Neural cell (in vitro differentiated cells): ENCODE data around the gene ARAP2. TPM values are rescaled to one million over a fixed set of nuclear protein-coding genes. Genes with fewer than 3 reads are reported as not detected.

ENCODE experiments used
- H2AFZ ChIP-seq: fragments of 200-600, 300-800 bp; sonication (generic), shearing (Covaris generic); 2 replicates; pipeline ENCODE4 v1.6.0; 2014; ENCODE audit warnings: low read depth, mild to moderate bottlenecking, antibody characterized with exemption, low read length, moderate library complexity
- H3F3A ChIP-seq: fragments of 200-600 bp; shearing (Covaris generic); 2 replicates; pipeline ENCODE4 v1.6.1; 2016; ENCODE audit warnings: mild to moderate bottlenecking, moderate library complexity, mixed read lengths, antibody characterized with exemption, low read length; ENCODE audit not compliant: insufficient read depth, poor library complexity, severe bottlenecking
- H3K27ac ChIP-seq: fragments of 200-600, 300-800 bp; sonication (generic), shearing (Covaris generic); 2 replicates; pipeline ENCODE4 v1.5.1; 2014; ENCODE audit warnings: mild to moderate bottlenecking, low read length, moderate library complexity
- H3K27me3 ChIP-seq: fragments of 300-800, 200-600 bp; sonication (generic), shearing (Covaris generic); 2 replicates; pipeline ENCODE4 v1.6.0; 2014; ENCODE audit warnings: mild to moderate bottlenecking, low read depth, low read length, moderate library complexity; ENCODE audit not compliant: insufficient read depth
- H3K36me3 ChIP-seq: fragments of 300-800, 200-600 bp; sonication (generic), shearing (Covaris generic); 2 replicates; pipeline ENCODE4 v1.5.1; 2014; ENCODE audit warnings: mild to moderate bottlenecking, antibody characterized with exemption, low read length, moderate library complexity; ENCODE audit not compliant: insufficient read depth
- H3K4me2 ChIP-seq: fragments of 300-800, 200-600 bp; sonication (generic), shearing (Covaris generic); 2 replicates; pipeline ENCODE4 v1.6.0; 2014; ENCODE audit warnings: mild to moderate bottlenecking, low read length
- H3K4me3 ChIP-seq: fragments of 300-800, 200-600 bp; sonication (generic), shearing (Covaris generic); 2 replicates; pipeline ENCODE4 v1.5.1; 2014; ENCODE audit warnings: mild to moderate bottlenecking, low read length, moderate library complexity
- H3K79me2 ChIP-seq: fragments of 200-600 bp; shearing (Covaris generic); replicated peaks from 2 replicates; pipeline ENCODE4 v1.6.0; 2014; ENCODE audit warnings: mild to moderate bottlenecking, low read length, moderate library complexity; ENCODE audit not compliant: insufficient read depth
- H3K9ac ChIP-seq: fragments of 300-800, 200-600 bp; sonication (generic), shearing (Covaris generic); 2 replicates; pipeline ENCODE4 v1.6.1; 2016; ENCODE audit warnings: mild to moderate bottlenecking, low read length, mixed read lengths
- H3K9me2 ChIP-seq: fragments of 200-600 bp; shearing (Covaris generic); 2 replicates; pipeline ENCODE4 v1.6.1; 2016; ENCODE audit warnings: mild to moderate bottlenecking, low read length, mixed read lengths; ENCODE audit not compliant: insufficient read depth
- H3K9me3 ChIP-seq: fragments of 200-600, 300-800 bp; sonication (generic), shearing (Covaris generic); 2 replicates; pipeline ENCODE4 v1.6.1; 2016; ENCODE audit warnings: mild to moderate bottlenecking, mixed run types, low read length, moderate library complexity, mixed read lengths
- H4K20me1 ChIP-seq: fragments of 200-600 bp; shearing (Covaris generic); 2 replicates; pipeline ENCODE4 v1.6.1; 2016; ENCODE audit warnings: mild to moderate bottlenecking, mixed run types; ENCODE audit not compliant: insufficient read depth
- EZH2 ChIP-seq: fragments of 200-600, 300-800 bp; shearing (Covaris generic), sonication (generic); IDR thresholded peaks from 2 replicates; pipeline ENCODE4 v1.6.1; 2014; ENCODE audit warnings: antibody characterized with exemption, low read length, borderline replicate concordance, mild to moderate bottlenecking; ENCODE audit not compliant: insufficient read depth, poor library complexity, severe bottlenecking
- polyA minus RNA-seq: library from RNA; depleted of rRNA, polyadenylated mRNA; stranded (reverse); fragments of >200 nt; gene quantifications from 2 replicates; pipeline ENCODE4 v1.2.3, GENCODE V29; 2014
- polyA plus RNA-seq: library from polyadenylated mRNA; depleted of rRNA; stranded (reverse); fragments of >200 nt; gene quantifications from 2 replicates; pipeline ENCODE4 v1.2.3, GENCODE V29; 2014
- TF ChIP-seq, protein P1 (sequence below): fragments of 450-650 bp; IDR thresholded peaks from 2 replicates; pipeline ENCODE4 v1.5.1; 2014; ENCODE audit warnings: antibody characterized with exemption, mild to moderate bottlenecking, moderate library complexity; ENCODE audit not compliant: poor library complexity, severe bottlenecking
- TF ChIP-seq, protein P2 (sequence below): IDR thresholded peaks from 2 replicates; pipeline ENCODE4 v1.6.1; 2012; ENCODE audit warnings: borderline replicate concordance

ARAP2 gene, protein sequence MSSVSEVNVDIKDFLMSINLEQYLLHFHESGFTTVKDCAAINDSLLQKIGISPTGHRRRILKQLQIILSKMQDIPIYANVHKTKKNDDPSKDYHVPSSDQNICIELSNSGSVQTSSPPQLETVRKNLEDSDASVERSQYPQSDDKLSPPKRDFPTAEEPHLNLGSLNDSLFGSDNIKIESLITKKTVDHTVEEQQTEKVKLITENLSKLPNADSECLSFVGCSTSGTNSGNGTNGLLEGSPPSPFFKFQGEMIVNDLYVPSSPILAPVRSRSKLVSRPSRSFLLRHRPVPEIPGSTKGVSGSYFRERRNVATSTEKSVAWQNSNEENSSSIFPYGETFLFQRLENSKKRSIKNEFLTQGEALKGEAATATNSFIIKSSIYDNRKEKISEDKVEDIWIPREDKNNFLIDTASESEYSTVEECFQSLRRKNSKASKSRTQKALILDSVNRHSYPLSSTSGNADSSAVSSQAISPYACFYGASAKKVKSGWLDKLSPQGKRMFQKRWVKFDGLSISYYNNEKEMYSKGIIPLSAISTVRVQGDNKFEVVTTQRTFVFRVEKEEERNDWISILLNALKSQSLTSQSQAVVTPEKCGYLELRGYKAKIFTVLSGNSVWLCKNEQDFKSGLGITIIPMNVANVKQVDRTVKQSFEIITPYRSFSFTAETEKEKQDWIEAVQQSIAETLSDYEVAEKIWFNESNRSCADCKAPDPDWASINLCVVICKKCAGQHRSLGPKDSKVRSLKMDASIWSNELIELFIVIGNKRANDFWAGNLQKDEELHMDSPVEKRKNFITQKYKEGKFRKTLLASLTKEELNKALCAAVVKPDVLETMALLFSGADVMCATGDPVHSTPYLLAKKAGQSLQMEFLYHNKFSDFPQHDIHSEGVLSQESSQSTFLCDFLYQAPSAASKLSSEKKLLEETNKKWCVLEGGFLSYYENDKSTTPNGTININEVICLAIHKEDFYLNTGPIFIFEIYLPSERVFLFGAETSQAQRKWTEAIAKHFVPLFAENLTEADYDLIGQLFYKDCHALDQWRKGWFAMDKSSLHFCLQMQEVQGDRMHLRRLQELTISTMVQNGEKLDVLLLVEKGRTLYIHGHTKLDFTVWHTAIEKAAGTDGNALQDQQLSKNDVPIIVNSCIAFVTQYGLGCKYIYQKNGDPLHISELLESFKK (N-terminal part only)
- polyA plus RNA-seq (1.7 and 2.1 TPM in 2 replicates), polyA minus RNA-seq (2.4 and 3.0 TPM in 2 replicates)

DNA sequence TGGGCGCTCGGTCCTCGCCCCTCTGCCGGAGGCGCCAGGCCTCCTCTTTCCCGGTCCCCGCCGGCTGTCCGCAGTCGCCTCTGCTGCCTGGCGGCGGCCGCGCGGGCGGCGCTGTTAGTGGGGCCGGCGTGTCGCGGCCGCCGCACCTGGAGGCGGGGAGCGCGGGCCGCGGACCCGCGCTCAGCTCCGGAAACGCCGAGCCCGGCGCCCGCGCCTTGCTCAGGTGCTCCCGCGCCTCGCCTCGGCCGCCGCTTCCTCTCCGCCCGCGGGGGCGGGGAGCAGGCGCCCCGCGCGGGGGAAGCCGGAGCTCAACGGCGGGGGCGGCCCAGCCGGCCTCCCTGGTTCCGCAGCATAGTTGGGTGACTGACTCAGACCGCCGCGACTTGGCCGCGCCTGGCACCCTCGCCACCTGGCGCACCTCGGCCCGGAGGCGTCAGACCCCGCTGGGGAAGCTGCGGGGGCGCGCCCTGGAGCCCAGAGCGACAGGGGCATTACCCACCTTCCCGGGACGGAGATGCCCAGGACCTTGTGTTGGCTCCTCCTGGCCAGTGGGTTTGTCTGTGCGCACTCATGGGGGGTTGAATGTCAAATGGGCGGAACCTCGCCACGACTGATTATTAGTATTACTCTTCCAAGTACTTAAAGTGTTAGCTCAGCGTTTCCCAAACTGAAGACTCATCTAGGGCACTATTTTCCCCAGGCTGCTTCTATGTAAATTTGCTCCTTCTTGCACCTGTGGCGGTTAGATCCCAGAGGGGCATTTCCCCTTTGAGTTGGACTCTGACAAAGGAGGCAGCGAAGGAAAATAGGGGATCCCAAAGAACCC is at the start of gene ARAP2:
ARAP2 (minus strand) TSS at position 258 of the 826 bp plus-strand sequence. CDS start 15,028 bp downstream, outside the sequence.
- TF ChIP-seq, protein P1, sequence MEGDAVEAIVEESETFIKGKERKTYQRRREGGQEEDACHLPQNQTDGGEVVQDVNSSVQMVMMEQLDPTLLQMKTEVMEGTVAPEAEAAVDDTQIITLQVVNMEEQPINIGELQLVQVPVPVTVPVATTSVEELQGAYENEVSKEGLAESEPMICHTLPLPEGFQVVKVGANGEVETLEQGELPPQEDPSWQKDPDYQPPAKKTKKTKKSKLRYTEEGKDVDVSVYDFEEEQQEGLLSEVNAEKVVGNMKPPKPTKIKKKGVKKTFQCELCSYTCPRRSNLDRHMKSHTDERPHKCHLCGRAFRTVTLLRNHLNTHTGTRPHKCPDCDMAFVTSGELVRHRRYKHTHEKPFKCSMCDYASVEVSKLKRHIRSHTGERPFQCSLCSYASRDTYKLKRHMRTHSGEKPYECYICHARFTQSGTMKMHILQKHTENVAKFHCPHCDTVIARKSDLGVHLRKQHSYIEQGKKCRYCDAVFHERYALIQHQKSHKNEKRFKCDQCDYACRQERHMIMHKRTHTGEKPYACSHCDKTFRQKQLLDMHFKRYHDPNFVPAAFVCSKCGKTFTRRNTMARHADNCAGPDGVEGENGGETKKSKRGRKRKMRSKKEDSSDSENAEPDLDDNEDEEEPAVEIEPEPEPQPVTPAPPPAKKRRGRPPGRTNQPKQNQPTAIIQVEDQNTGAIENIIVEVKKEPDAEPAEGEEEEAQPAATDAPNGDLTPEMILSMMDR, result peak; percentile 54
- TF ChIP-seq EZH2, result no peak
- H2AFZ ChIP-seq, result no peak within 1 kb of the TSS
- peak within 1 kb of the TSS; percentile 44 for H3K4me2 ChIP-seq
- no peaks in the 10 kb centered on the region for H3K79me2 ChIP-seq
- H3F3A ChIP-seq, result no peaks in the 10 kb centered on the region
- H4K20me1 ChIP-seq, result no peaks in the 10 kb centered on the region
- H3K9ac ChIP-seq, result peak within 1 kb of the TSS; percentile 58
- no peaks in the 10 kb centered on the region for H3K9me3 ChIP-seq
- no peaks in the 10 kb centered on the region for H3K9me2 ChIP-seq
- H3K4me3 ChIP-seq, result peak within 1 kb of the TSS; percentile 75
- H3K27me3 ChIP-seq, result peaks cover 27% of the 10 kb centered on the region
- no peak within 1 kb of the TSS for H3K27ac ChIP-seq
- no peaks in the 10 kb centered on the region for H3K36me3 ChIP-seq

DNA sequence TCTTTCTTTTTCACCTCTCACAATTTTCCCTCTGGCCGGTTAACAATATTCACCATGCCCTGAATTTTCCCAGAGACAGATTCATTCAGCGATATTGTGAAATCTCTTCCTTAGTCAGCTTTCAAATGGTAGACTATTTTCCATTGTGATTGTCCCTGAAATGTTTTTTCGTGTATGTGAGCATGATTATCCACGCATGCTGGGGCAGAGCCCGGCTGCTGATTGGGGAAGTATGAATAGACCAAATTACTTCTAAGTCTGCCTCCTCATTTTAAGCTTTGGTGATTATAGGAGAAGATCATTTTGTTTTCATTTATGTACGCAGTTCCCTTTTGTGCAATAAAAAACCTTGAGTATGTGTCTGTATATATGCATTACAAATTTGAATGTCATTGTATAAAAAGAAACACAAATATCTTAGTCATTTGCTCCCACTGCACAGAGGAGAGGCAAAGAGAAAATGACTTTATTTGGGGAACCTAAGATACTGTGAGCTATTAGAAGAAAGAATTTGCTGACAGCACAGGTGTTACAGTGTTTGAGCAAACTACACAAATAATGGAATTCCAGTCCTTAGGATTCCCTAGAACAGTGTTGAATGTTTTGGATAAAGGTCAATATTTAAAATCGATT is 48.4 kb upstream of the ARAP2 start:
- Histone ChIP-seq H3K9ac (no peak overlapping the region), H4K20me1 (no peaks in the 10 kb centered on the region), H3F3A (no peaks in the 10 kb centered on the region), H3K79me2 (no peaks in the 10 kb centered on the region), H3K9me2 (no peaks in the 10 kb centered on the region), H3K9me3 (no peaks in the 10 kb centered on the region), H2AFZ (no peak overlapping the region), H3K4me2 (peak overlapping the region; percentile 22), H3K4me3 (no peak overlapping the region), H3K27ac (no peak overlapping the region), H3K36me3 (no peaks in the 10 kb centered on the region), H3K27me3 (no peaks in the 10 kb centered on the region)
- TF ChIP-seq, protein P2, sequence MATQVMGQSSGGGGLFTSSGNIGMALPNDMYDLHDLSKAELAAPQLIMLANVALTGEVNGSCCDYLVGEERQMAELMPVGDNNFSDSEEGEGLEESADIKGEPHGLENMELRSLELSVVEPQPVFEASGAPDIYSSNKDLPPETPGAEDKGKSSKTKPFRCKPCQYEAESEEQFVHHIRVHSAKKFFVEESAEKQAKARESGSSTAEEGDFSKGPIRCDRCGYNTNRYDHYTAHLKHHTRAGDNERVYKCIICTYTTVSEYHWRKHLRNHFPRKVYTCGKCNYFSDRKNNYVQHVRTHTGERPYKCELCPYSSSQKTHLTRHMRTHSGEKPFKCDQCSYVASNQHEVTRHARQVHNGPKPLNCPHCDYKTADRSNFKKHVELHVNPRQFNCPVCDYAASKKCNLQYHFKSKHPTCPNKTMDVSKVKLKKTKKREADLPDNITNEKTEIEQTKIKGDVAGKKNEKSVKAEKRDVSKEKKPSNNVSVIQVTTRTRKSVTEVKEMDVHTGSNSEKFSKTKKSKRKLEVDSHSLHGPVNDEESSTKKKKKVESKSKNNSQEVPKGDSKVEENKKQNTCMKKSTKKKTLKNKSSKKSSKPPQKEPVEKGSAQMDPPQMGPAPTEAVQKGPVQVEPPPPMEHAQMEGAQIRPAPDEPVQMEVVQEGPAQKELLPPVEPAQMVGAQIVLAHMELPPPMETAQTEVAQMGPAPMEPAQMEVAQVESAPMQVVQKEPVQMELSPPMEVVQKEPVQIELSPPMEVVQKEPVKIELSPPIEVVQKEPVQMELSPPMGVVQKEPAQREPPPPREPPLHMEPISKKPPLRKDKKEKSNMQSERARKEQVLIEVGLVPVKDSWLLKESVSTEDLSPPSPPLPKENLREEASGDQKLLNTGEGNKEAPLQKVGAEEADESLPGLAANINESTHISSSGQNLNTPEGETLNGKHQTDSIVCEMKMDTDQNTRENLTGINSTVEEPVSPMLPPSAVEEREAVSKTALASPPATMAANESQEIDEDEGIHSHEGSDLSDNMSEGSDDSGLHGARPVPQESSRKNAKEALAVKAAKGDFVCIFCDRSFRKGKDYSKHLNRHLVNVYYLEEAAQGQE, result no peak
